ENCODE measurements around the gene SERTAD1. TPM values are rescaled to one million over a fixed set of nuclear protein-coding genes. Genes with fewer than 3 reads are reported as not detected.
"Not testable (repeated sequence)": the region's sequence is repeated elsewhere in the genome, so short reads cannot be mapped to it uniquely, and the experiment has no call there.

The SERTAD1 gene
- total RNA-seq, 4 donors from 2014 or later = 17.3 to 45.7 (median 26.6) TPM

- TF ChIP-seq CTCF (IDR thresholded peaks at IDR 0.05) (no peak), POLR2A (IDR thresholded peaks at IDR 0.05) (no peak)
- intact Hi-C loops (cut with DNase I; ENCODE audit: low total_unique reads) = no loop called here
- no peak overlapping the region for H3K4me3 ChIP-seq (ENCODE audit: low read depth, poor library complexity, severe bottlenecking)
- 73 to 80% methylated on average over 4 of the region's 4 CpGs for WGBS, 2 donors
- no peak for DNase-seq (ENCODE audit: low spot score in 2 of 2)
These were observed 12.9 kb downstream of the SERTAD1 start for GRCh38 chr19:40412866-40413265.

- intact Hi-C loops (cut with DNase I; ENCODE audit: low total_unique reads) = no loop called here
- TF ChIP-seq CTCF (IDR thresholded peaks at IDR 0.05) (no peak), POLR2A (IDR thresholded peaks at IDR 0.05) (no peak)
- 76 to 83% methylated on average over 8 of the region's 8 CpGs for WGBS, 2 donors
- DNase-seq (ENCODE audit: low spot score in 2 of 2) = no peak
- no peak overlapping the region for H3K4me3 ChIP-seq (ENCODE audit: low read depth, poor library complexity, severe bottlenecking)
These were observed 13.8 kb downstream of the SERTAD1 start for GRCh38 chr19:40411958-40412499.

- no peak for DNase-seq (ENCODE audit: low spot score in 2 of 2)
- TF ChIP-seq CTCF (IDR thresholded peaks at IDR 0.05) = no peak
- TF ChIP-seq POLR2A (IDR thresholded peaks at IDR 0.05) = no peak
- WGBS, 2 donors = 45 to 55% methylated on average over 15 to 16 of the region's 16 CpGs
- no peak overlapping the region for H3K4me3 ChIP-seq (ENCODE audit: low read depth, poor library complexity, severe bottlenecking)
- intact Hi-C loops (cut with DNase I; ENCODE audit: low total_unique reads) = no loop called here
These were observed 14.5 kb downstream of the SERTAD1 start for GRCh38 chr19:40411125-40411842.

GRCh38 chr19:40410030-40410389, 15.8 kb downstream of the SERTAD1 start:
- H3K4me3 ChIP-seq (ENCODE audit: low read depth, poor library complexity, severe bottlenecking) = no peak overlapping the region
- DNase-seq (ENCODE audit: low spot score in 2 of 2) = no peak
- intact Hi-C loops (cut with DNase I; ENCODE audit: low total_unique reads) = no loop called here
- TF ChIP-seq CTCF (IDR thresholded peaks at IDR 0.05) = no peak
- no peak for TF ChIP-seq POLR2A (IDR thresholded peaks at IDR 0.05)
- 75 to 81% methylated on average over 9 of the region's 9 CpGs for WGBS, 2 donors

GRCh38 chr19:40408598-40408925, 17.2 kb downstream of the SERTAD1 start:
- DNase-seq (ENCODE audit: low spot score in 2 of 2); intact Hi-C loops (cut with DNase I; ENCODE audit: low total_unique reads); H3K4me3 ChIP-seq (ENCODE audit: low read depth, poor library complexity, severe bottlenecking): not testable (repeated sequence)
- 90 to 92% methylated on average over 8 of the region's 8 CpGs for WGBS, 2 donors

GRCh38 chr19:40407714-40408597, 17.8 kb downstream of the SERTAD1 start:
- H3K4me3 ChIP-seq (ENCODE audit: low read depth, poor library complexity, severe bottlenecking) = no peak overlapping the region
- intact Hi-C loops (cut with DNase I; ENCODE audit: low total_unique reads) = no loop called here
- no peak for DNase-seq (ENCODE audit: low spot score in 2 of 2)
- WGBS, 2 donors = 54 to 55% methylated on average over 22 of the region's 22 CpGs
- TF ChIP-seq CTCF (IDR thresholded peaks at IDR 0.05) (no peak), POLR2A (IDR thresholded peaks at IDR 0.05) (no peak)

Measured in lower leg skin (tissue), 4 donors.